ENCODE results near the gene HGF.

- TF ChIP-seq CTCF (IDR thresholded peaks at IDR 0.05; ENCODE audit: insufficient read depth, low read depth, low read length) = no peak
- no peak for TF ChIP-seq EZH2 (IDR thresholded peaks at IDR 0.05; ENCODE audit: insufficient read depth, low read length)
Measured at GRCh38 chr7:81719865-81720264, 50.0 kb downstream of the HGF start.
